OCI-LY1 (cell line): Measurements from ENCODE around the gene AMIGO1.

Experiments used
- H2AFZ ChIP-seq: fragments of 200-600 bp; sonication (generic), shearing (Covaris generic); 2 replicates; pipeline ENCODE4 v1.6.0; 2014; ENCODE audit warnings: antibody characterized with exemption, mild to moderate bottlenecking, low read length
- H3F3A ChIP-seq: fragments of 200-600 bp; sonication (generic), shearing (Covaris generic); 2 replicates; pipeline ENCODE4 v1.6.0; 2014; ENCODE audit warnings: mild to moderate bottlenecking, antibody characterized with exemption, low read length, moderate library complexity; ENCODE audit not compliant: insufficient read depth
- H3K27ac ChIP-seq: fragments of 200-600 bp; sonication (generic); 2 replicates; pipeline ENCODE4 v1.5.1; 2014; ENCODE audit warnings: low read length, mixed run types, mild to moderate bottlenecking, low read depth; ENCODE audit not compliant: poor library complexity, severe bottlenecking
- H3K27me3 ChIP-seq: fragments of 200-600 bp; sonication (generic); 2 replicates; pipeline ENCODE4 v1.6.0; 2014; ENCODE audit warnings: antibody characterized with exemption, mild to moderate bottlenecking, low read length, moderate library complexity; ENCODE audit not compliant: insufficient read depth
- H3K36me3 ChIP-seq: fragments of 200-600 bp; sonication (generic); 2 replicates; pipeline ENCODE4 v1.6.1; 2014; ENCODE audit warnings: mild to moderate bottlenecking, antibody characterized with exemption, low read length, moderate library complexity, mixed read lengths; ENCODE audit not compliant: insufficient read depth
- H3K4me1 ChIP-seq: fragments of 200-600 bp; sonication (generic); 2 replicates; pipeline ENCODE4 v1.5.1; 2014; ENCODE audit warnings: mild to moderate bottlenecking, low read length, moderate library complexity; ENCODE audit not compliant: insufficient read depth, severe bottlenecking
- H3K4me2 ChIP-seq: fragments of 200-600 bp; sonication (generic), shearing (Covaris generic); 2 replicates; pipeline ENCODE4 v1.6.1; 2014; ENCODE audit warnings: low read length
- H3K4me3 ChIP-seq: fragments of 200-600 bp; sonication (generic); 2 replicates; pipeline ENCODE4 v1.5.1; 2014; ENCODE audit warnings: low read length, low read depth, mild to moderate bottlenecking, mixed read lengths; ENCODE audit not compliant: poor library complexity, severe bottlenecking
- H3K79me2 ChIP-seq: fragments of 200-600 bp; shearing (Covaris generic); 2 replicates; pipeline ENCODE4 v1.6.1; 2016; ENCODE audit warnings: mixed run types, low read length, mixed read lengths; ENCODE audit not compliant: insufficient read depth
- H3K9ac ChIP-seq: fragments of 200-600 bp; sonication (generic), shearing (Covaris generic); 2 replicates; pipeline ENCODE4 v1.6.1; 2014; ENCODE audit warnings: mild to moderate bottlenecking, low read length, mixed read lengths
- H3K9me2 ChIP-seq: fragments of 200-600 bp; sonication (generic), shearing (Covaris generic); 2 replicates; pipeline ENCODE4 v1.6.1; 2014; ENCODE audit warnings: low read depth, mild to moderate bottlenecking, low read length, mixed read lengths
- H3K9me3 ChIP-seq: fragments of 200-600 bp; shearing (Covaris generic); 2 replicates; pipeline ENCODE4 v1.6.1; 2014; ENCODE audit warnings: low read length, mixed read lengths
- H4K20me1 ChIP-seq: fragments of 200-600 bp; sonication (generic), shearing (Covaris generic); 2 replicates; pipeline ENCODE4 v1.6.0; 2016; ENCODE audit warnings: mild to moderate bottlenecking, low read length; ENCODE audit not compliant: insufficient read depth
- CTCF ChIP-seq: fragments of 200-600 bp; sonication (generic), shearing (Covaris generic); IDR thresholded peaks from 2 replicates; pipeline ENCODE4 v1.5.1; 2017; ENCODE audit warnings: mild to moderate bottlenecking, antibody characterized with exemption, low read length, moderate library complexity, mixed read lengths
- EZH2 ChIP-seq: fragments of 200-600 bp; sonication (generic), shearing (Covaris generic); IDR thresholded peaks from 2 replicates; pipeline ENCODE4 v1.8.0; 2017; ENCODE audit warnings: borderline replicate concordance, mixed run types, mild to moderate bottlenecking, antibody characterized with exemption, low read length, moderate library complexity, mixed read lengths

The AMIGO1 gene

GRCh38 chr1:109548321-109549267, 39.1 kb upstream of the AMIGO1 start, which contains the start of gene GNAI3:
TSS of gene GNAI3 (plus strand) at chr1:109548615. CDS start at chr1:109548721, 106 bp downstream.
- Histone ChIP-seq H3K79me2 (peaks cover 48% of the 10 kb centered on the region), H3K9ac (peak within 1 kb of the TSS; percentile 90), H3K27ac (peak within 1 kb of the TSS; percentile 87), H3K9me3 (no peaks in the 10 kb centered on the region), H3K4me1 (peaks cover 31% of the 10 kb centered on the region), H3K9me2 (no peaks in the 10 kb centered on the region), H2AFZ (no peak within 1 kb of the TSS), H3K4me3 (peak within 1 kb of the TSS; percentile 93), H3K36me3 (no peaks in the 10 kb centered on the region), H3F3A (no peaks in the 10 kb centered on the region), H3K4me2 (peak within 1 kb of the TSS; percentile 96), H3K27me3 (no peaks in the 10 kb centered on the region), H4K20me1 (no peaks in the 10 kb centered on the region)
- TF ChIP-seq CTCF, result no peak
- TF ChIP-seq EZH2, result no peak

DNA sequence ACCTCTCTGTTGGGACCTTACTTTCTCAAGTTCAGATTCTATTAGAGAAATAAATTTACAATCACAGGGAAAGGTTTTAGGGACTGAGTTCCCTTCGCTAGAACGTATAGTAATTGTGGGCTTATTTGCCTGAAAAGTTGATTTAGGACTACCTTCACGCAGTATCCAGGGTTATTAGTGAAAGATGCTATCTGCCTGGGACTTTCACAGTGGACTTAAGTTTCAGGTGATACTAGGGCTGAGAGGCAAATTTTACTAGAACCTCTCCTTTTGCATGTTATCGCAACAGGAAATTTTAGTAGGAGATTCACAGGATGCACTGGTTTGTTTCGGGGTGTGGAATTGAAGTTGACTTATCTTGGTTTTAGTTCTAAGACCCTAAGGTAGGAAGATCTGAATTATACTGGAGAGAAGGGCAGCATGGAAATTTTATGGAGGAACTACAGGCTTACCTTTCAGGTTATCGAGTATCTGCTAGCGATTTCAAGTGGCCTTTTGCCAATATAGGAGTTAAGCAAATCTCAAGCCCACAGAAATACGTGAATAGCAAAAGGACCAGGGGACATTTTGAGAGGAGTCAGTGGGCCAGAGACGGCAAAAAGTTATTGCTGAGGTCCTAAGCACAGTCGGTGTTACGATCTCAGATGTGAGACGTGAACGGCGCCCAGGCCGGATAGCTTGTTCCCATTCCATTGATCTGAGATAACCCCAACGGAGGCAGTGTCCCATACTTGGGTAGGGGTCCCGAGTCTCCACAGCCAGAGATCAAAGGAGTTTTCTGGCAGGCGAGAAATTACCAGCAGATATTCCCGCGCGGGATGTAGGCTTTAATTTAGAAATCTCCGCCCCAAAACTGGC, 38.2 kb upstream of the AMIGO1 start:
- Histone ChIP-seq H3K4me3 (peak overlapping the region; percentile 93), H3K27me3 (no peaks in the 10 kb centered on the region; the same call in 1 of the 2 replicates), H3K79me2 (peaks cover 39% of the 10 kb centered on the region), H3K4me2 (peak overlapping the region; percentile 96), H3K36me3 (no peaks in the 10 kb centered on the region), H3K4me1 (peaks cover 31% of the 10 kb centered on the region), H2AFZ (no peak overlapping the region), H3K9me2 (no peaks in the 10 kb centered on the region), H3K27ac (peak overlapping the region; percentile 87), H3K9me3 (no peaks in the 10 kb centered on the region), H3F3A (no peaks in the 10 kb centered on the region), H4K20me1 (no peaks in the 10 kb centered on the region), H3K9ac (peak overlapping the region; percentile 90)
- TF ChIP-seq CTCF (no peak), EZH2 (no peak)

DNA sequence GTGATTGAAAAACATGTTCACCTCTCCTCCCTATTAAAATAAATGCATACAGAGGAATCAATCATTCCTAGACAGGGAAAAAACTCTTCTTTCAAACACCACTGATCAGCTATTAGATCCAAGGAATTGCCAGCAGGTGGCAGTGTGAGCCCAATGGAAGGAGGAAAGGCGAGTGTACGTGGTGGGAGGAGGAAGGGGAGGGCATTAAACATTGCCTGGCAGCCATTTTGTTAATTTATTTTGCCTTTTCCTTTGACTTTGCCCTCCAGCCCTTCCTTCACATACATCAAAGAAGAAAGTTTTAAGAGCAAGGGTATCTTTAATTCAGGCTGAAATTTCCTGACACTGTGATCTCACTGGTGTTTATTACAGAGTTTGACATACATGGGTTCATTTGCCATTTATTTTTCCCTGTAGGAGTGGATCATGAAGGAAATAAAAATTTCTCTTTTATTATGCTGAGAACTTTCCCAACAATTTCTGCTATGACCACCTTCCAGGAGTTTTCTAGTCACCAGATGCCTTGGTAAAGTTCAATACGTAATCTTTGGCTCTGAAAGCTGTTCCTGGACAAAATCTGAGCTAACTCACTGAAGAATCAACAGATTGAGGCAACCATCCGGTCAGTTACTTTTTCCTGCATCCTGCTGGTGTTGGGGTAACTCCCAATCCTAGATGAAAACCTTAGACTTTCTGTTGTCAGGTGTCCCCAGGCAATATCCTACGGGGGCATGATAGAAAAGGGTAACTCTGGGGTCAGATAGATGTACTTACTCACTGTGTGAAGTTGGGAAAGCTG, 37.0 kb upstream of the AMIGO1 start:
- peaks cover 31% of the 10 kb centered on the region for H3K4me1 ChIP-seq
- H3F3A ChIP-seq, result no peaks in the 10 kb centered on the region
- peak overlapping the region; percentile 82; the same call in 1 of the 2 replicates for H2AFZ ChIP-seq
- H3K36me3 ChIP-seq, result no peaks in the 10 kb centered on the region
- no peaks in the 10 kb centered on the region for H3K9me2 ChIP-seq
- H3K27ac ChIP-seq, result peak overlapping the region; percentile 87
- TF ChIP-seq CTCF (peak; percentile 91), EZH2 (no peak)
- H3K9ac ChIP-seq, result peak overlapping the region; percentile 90
- peak overlapping the region; percentile 93 for H3K4me3 ChIP-seq
- H3K4me2 ChIP-seq, result peak overlapping the region; percentile 96
- no peaks in the 10 kb centered on the region for H3K9me3 ChIP-seq
- peaks cover 28% of the 10 kb centered on the region for H3K79me2 ChIP-seq
- no peaks in the 10 kb centered on the region; the same call in 1 of the 2 replicates for H3K27me3 ChIP-seq
- no peaks in the 10 kb centered on the region for H4K20me1 ChIP-seq
